ENCODE data around the gene ADAP1. TPM values are rescaled to one million over a fixed set of nuclear protein-coding genes. Genes with fewer than 3 reads are reported as not detected.

The ADAP1 gene
- total and polyA plus RNA-seq, 8 donors: 10.9 to 41.2 (median 14.4) TPM

DNA sequence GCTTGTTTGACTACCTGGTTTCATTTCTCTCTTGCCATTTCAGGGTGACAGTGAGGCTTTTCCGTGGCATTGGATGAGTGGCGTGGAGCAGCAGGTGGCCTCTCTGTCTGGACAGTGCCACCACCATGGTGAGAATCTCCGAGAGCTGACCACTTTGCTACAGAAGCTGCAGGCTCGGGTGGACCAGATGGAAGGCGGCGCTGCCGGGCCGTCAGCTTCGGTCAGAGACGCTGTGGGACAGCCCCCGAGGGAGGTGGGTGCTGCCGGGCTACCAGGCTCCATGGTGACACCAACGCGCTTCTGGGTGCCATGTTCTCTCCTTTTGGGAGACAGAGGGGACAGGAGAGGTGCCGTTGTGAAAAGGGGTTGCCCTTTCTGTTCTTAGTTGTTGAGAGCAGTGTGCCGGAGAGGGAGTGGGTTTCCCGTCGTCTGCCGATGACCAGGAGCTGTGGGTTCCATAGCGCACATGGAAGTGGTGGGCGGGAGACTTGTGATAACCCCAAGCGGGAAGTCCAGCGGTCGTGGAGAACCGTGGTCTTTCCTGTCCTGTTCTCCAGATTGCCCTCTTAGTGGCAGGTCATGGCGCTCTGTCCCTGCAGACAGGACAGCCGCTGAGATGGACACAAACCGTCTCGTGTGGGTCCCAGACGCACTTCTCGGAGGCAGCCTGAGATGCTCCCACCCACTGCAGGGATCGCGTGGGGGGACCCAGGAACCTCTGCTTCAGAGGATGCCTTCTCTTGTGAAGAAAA, 100.9 kb downstream of the ADAP1 start:
- FAIRE-seq: no peak
- H3K36me3 ChIP-seq: peaks cover 7 to 74% (median 23%) of the 10 kb centered on the region in 3 donors
- WGBS, 2 donors: 92 to 93% methylated on average over 33 of the region's 33 CpGs

DNA sequence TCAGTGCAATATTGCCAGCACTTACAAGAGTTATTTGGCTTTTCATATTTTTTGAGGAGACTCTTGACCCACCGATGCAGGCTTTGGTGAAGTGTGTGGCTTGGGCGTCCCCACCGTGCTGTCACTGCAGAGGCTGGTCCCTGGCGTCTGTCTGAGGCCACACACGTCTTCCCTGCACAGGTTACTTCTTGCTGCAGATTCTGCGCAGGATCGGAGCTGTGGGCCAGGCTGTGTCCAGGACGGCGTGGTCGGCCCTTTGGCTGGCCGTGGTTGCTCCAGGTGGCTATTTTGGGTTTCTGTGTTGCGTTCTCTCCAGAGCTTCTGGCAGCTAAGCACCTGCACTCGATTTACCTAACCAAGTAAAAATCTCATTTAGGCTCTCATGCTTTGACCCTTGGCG, 103.3 kb downstream of the ADAP1 start:
- TF ChIP-seq, protein P1, sequence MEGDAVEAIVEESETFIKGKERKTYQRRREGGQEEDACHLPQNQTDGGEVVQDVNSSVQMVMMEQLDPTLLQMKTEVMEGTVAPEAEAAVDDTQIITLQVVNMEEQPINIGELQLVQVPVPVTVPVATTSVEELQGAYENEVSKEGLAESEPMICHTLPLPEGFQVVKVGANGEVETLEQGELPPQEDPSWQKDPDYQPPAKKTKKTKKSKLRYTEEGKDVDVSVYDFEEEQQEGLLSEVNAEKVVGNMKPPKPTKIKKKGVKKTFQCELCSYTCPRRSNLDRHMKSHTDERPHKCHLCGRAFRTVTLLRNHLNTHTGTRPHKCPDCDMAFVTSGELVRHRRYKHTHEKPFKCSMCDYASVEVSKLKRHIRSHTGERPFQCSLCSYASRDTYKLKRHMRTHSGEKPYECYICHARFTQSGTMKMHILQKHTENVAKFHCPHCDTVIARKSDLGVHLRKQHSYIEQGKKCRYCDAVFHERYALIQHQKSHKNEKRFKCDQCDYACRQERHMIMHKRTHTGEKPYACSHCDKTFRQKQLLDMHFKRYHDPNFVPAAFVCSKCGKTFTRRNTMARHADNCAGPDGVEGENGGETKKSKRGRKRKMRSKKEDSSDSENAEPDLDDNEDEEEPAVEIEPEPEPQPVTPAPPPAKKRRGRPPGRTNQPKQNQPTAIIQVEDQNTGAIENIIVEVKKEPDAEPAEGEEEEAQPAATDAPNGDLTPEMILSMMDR (IDR thresholded peaks at IDR 0.05): no peak
- FAIRE-seq (no peak), DNase-seq (peak in 1 of 6 donors; percentile 6), ATAC-seq (no peak)
- intact Hi-C loops (cut with DNase I): no loop called here
- Histone ChIP-seq H3K27me3 (no peaks in the 10 kb centered on the region), H3K36me3 (peaks cover 7 to 56% (median 23%) of the 10 kb centered on the region in 3 donors), H3K9me3 (no peaks in the 10 kb centered on the region), H3K4me3 (no peak overlapping the region), H3K27ac (no peak overlapping the region), H3K4me1 (no peaks in the 10 kb centered on the region)
- WGBS, 2 donors: 88 to 90% methylated on average over 14 of the region's 14 CpGs

More for the DNA sequence above, 100.9 kb downstream of the ADAP1 start:
- no peaks in the 10 kb centered on the region for H3K27me3 ChIP-seq
- ATAC-seq (no peak), DNase-seq (peak in 2 of 6 donors; percentile 11 to 44)
- no peaks in the 10 kb centered on the region for H3K4me1 ChIP-seq
- no peaks in the 10 kb centered on the region for H3K9me3 ChIP-seq
- no peak overlapping the region for H3K4me3 ChIP-seq
- H3K27ac ChIP-seq: no peak overlapping the region
- intact Hi-C loops (cut with DNase I): no loop called here
- TF ChIP-seq, protein P1 (IDR thresholded peaks at IDR 0.05): no peak

DNA sequence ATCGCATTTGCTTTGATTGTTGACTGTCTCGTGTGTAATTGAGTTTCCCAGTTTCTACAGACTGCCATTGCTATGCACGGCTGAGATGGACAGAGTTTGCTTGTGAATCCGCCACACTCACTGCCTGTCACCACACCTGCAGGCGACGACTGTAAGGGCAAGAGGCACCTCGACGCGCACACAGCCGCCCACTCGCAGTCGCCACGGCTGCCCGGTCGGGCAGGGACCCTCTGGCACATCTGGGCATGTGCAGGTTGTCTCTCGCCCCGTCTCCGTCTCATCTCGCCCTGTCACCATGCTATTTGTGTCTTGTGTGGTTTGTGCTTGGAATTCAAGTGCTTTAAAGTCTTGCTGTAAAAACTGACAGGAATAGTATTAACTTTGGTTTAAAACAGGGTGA, 104.7 kb downstream of the ADAP1 start:
- 93% methylated on average over 19 of the region's 19 CpGs for WGBS, 2 donors
- no peaks in the 10 kb centered on the region for H3K27me3 ChIP-seq
- intact Hi-C loops (cut with DNase I): no loop called here
- no peak overlapping the region for H3K27ac ChIP-seq
- FAIRE-seq: no peak
- H3K4me1 ChIP-seq: no peaks in the 10 kb centered on the region
- no peak overlapping the region for H3K4me3 ChIP-seq
- H3K36me3 ChIP-seq: peaks cover 7 to 50% (median 23%) of the 10 kb centered on the region in 3 donors
- no peak for ATAC-seq
- TF ChIP-seq, protein P1 (IDR thresholded peaks at IDR 0.05): no peak
- DNase-seq: peak in 1 of 6 donors; percentile 3
- no peaks in the 10 kb centered on the region for H3K9me3 ChIP-seq

DNA sequence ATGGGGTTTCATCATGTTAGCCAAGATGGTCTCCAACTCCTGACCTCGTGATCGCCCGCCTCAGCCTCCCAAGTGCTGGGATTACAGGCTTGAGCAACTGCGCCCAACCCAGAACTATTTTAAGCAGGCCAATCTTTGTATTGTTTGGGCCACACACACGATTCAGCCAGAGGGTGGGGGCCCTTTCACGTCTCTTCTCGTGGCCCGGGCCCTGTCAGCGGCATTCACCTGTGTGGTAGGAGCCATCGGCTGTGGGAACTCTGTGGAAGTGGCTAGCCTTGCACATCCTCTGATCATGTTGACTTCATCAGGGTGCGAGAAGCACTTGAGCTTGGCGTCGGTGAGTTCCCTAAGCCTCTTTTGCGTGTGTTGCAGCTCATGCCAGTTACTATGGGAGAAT, 105.3 kb downstream of the ADAP1 start:
- FAIRE-seq: no peak
- ATAC-seq: no peak
- Histone ChIP-seq H3K9me3 (no peaks in the 10 kb centered on the region), H3K4me1 (no peaks in the 10 kb centered on the region), H3K27me3 (no peaks in the 10 kb centered on the region), H3K4me3 (no peak overlapping the region), H3K36me3 (peaks cover 7 to 50% (median 22%) of the 10 kb centered on the region in 3 donors), H3K27ac (no peak overlapping the region)
- intact Hi-C loops (cut with DNase I): no loop called here
- DNase-seq: peak in 1 of 6 donors; percentile 7
- 93 to 96% methylated on average over 14 of the region's 14 CpGs for WGBS, 2 donors
- TF ChIP-seq, protein P1 (IDR thresholded peaks at IDR 0.05): no peak

Other genes with a start within 250 kb of the ADAP1 start
- 10 to 100 TPM in 5 of 6 donors, 1 to 10 TPM in 1; 9.0 to 16.6 (median 12.6) TPM for gene DNAAF5, start 228.0 kb downstream of the ADAP1 start, total RNA-seq
- 10 to 100 TPM in 1 of 2 donors, 1 to 10 TPM in 1; 7.7 to 10.5 TPM for gene DNAAF5, start 228.0 kb downstream of the ADAP1 start, polyA plus RNA-seq
- gene PRKAR1B, start 227.4 kb downstream of the ADAP1 start, total RNA-seq: 1 to 10 TPM; 2.5 to 6.1 (median 4.5) TPM
- 1 to 10 TPM; 6.8 to 8.4 TPM for gene PRKAR1B, start 227.4 kb downstream of the ADAP1 start, polyA plus RNA-seq
- 10 to 100 TPM; 42.6 to 68.3 (median 52.5) TPM for gene SUN1, start 122.2 kb downstream of the ADAP1 start, total RNA-seq
- 10 to 100 TPM; 67.7 to 93.2 TPM for gene SUN1, start 122.2 kb downstream of the ADAP1 start, polyA plus RNA-seq
- 10 to 100 TPM; 13.1 to 23.8 (median 19.9) TPM for gene GET4, start 78.1 kb downstream of the ADAP1 start, total RNA-seq
- gene GET4, start 78.1 kb downstream of the ADAP1 start, polyA plus RNA-seq: 10 to 100 TPM; 52.6 to 94.5 TPM
- 1 to 10 TPM; 4.2 to 8.6 (median 6.0) TPM for gene COX19, start 20.9 kb upstream of the ADAP1 start, total RNA-seq
- 1 to 10 TPM; 7.5 to 9.1 TPM for gene COX19, start 20.9 kb upstream of the ADAP1 start, polyA plus RNA-seq
- under 1 TPM in 5 of 6 donors, not detected in 1; 0.12 to 0.59 (median 0.32) TPM for gene CYP2W1, start 28.5 kb upstream of the ADAP1 start, total RNA-seq
- gene CYP2W1, start 28.5 kb upstream of the ADAP1 start, polyA plus RNA-seq: under 1 TPM; 0.54 to 0.76 TPM
- gene GPR146, start 89.9 kb upstream of the ADAP1 start, total RNA-seq: 1 to 10 TPM; 3.4 to 5.3 (median 3.9) TPM
- 1 to 10 TPM; 5.4 to 6.5 TPM for gene GPR146, start 89.9 kb upstream of the ADAP1 start, polyA plus RNA-seq
- 1 to 10 TPM in 2 of 6 donors, under 1 TPM in 4; 0.20 to 1.6 (median 0.65) TPM for gene GPER1, start 133.4 kb upstream of the ADAP1 start, total RNA-seq
- 1 to 10 TPM; 1.7 to 3.5 TPM for gene GPER1, start 133.4 kb upstream of the ADAP1 start, polyA plus RNA-seq
- 10 to 100 TPM in 3 of 6 donors, 1 to 10 TPM in 3; 6.1 to 21.7 (median 10.3) TPM for gene ZFAND2A, start 205.5 kb upstream of the ADAP1 start, total RNA-seq
- 10 to 100 TPM; 31.9 to 35.0 TPM for gene ZFAND2A, start 205.5 kb upstream of the ADAP1 start, polyA plus RNA-seq